Parathyroid adenoma (tissue), 2 donors: ENCODE data around the gene GIPR.

Experiments
- H2AFZ ChIP-seq: fragments of 300-600 bp; sonication (generic); one replicate; pipeline ENCODE4 v1.7.0; 2017; ENCODE audit warnings: antibody characterized with exemption, mild to moderate bottlenecking
- H3K27ac ChIP-seq: fragments of 300-600 bp; sonication (generic); one replicate; pipeline ENCODE4 v1.7.0; 2017
- H3K27me3 ChIP-seq: fragments of 300-600 bp; sonication (generic); one replicate; pipeline ENCODE4 v1.7.0; 2017; ENCODE audit warnings: low read length; ENCODE audit not compliant: control insufficient read depth, insufficient read depth
- H3K36me3 ChIP-seq: fragments of 300-600 bp; sonication (generic); one replicate; pipeline ENCODE4 v1.7.0; 2017; ENCODE audit warnings: low read length; ENCODE audit not compliant: control insufficient read depth, insufficient read depth
- H3K4me1 ChIP-seq: fragments of 300-600 bp; sonication (generic); one replicate; pipeline ENCODE4 v1.7.0; 2017; ENCODE audit warnings: control low read depth
- H3K4me2 ChIP-seq: fragments of 300-600 bp; sonication (generic); one replicate; pipeline ENCODE4 v1.7.0; 2017; ENCODE audit warnings: low read length
- H3K4me3 ChIP-seq: fragments of 300-600 bp; sonication (generic); one replicate; pipeline ENCODE4 v1.7.0; 2017; ENCODE audit warnings: low read depth, low read length
- H3K79me2 ChIP-seq: fragments of 300-600 bp; sonication (generic); one replicate; pipeline ENCODE4 v1.7.0; 2017; ENCODE audit warnings: control low read depth
- H3K9ac ChIP-seq: fragments of 300-600 bp; sonication (generic); one replicate; pipeline ENCODE4 v1.7.0; 2017; ENCODE audit warnings: mild to moderate bottlenecking
- H3K9me3 ChIP-seq: fragments of 300-600 bp; sonication (generic); one replicate; pipeline ENCODE4 v1.7.0; 2017; ENCODE audit warnings: low read length; ENCODE audit not compliant: control insufficient read depth
- CTCF ChIP-seq: fragments of 300-600 bp; sonication (generic); IDR thresholded peaks from one replicate; pipeline ENCODE4 v1.7.0; 2017; ENCODE audit warnings: antibody characterized with exemption, mild to moderate bottlenecking
- donor health status: primary hyperparathyroidism.

Gene GIPR

DNA sequence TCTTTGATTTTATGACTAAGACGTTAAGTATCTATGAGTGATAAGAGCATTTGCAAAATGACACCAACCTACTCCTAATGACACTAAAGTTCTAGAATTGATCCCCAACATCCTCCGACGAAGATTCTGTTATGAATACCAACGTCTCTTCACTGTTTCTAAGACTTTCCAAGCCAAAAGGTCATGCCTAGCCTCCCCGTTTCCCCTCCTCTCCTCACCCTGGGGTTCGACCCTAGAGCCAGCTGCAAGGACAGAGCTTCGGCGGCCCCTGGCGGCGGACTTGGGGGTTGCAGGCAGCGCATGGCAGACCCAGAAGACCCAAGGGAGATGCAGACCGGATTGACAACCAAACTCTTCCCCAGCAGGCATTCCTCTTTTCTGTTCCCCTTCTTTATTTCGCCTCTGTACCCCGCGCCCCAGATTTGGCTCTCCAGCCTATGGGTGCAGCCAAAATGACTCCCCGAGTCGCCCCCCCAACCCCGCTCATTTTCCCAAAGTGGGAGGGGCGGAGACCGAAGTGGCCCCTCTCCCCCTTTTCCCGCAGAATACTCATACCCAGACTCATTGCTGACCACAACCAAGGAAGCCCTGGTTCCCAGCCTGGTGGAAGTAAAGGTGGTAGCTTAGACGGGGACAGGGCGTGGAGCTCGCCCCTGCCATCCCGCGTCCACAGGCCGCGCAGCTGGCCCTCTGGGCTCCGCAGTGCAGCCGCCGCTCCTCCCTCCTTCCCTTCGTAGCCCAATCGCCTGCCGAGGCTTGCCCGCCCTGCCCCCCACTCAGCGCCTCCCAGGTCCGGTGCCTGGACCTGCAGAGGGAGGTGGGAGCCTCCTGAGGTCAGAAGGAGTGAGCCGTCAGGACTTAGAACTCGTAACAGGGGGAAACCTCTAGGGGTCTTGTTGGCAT, 24.7 kb upstream of the GIPR start:
- Histone ChIP-seq H2AFZ (peak overlapping the region; percentile 62), H3K79me2 (no peaks in the 10 kb centered on the region), H3K27ac (no peak overlapping the region), H3K4me1 (peaks cover 13% of the 10 kb centered on the region), H3K4me3 (no peak overlapping the region), H3K9ac (no peak overlapping the region), H3K9me3 (no peaks in the 10 kb centered on the region), H3K4me2 (peak overlapping the region; percentile 51), H3K27me3 (no peaks in the 10 kb centered on the region), H3K36me3 (no peaks in the 10 kb centered on the region)
- TF ChIP-seq CTCF: peak; percentile 100

GRCh38 chr19:45643927-45644771, 23.9 kb upstream of the GIPR start:
- Histone ChIP-seq H3K9ac (no peak overlapping the region), H3K36me3 (no peaks in the 10 kb centered on the region), H3K4me1 (peaks cover 6% of the 10 kb centered on the region), H3K9me3 (no peaks in the 10 kb centered on the region), H3K4me2 (no peak overlapping the region), H3K27me3 (no peaks in the 10 kb centered on the region), H3K79me2 (no peaks in the 10 kb centered on the region), H3K4me3 (no peak overlapping the region), H3K27ac (no peak overlapping the region), H2AFZ (no peak overlapping the region)
- TF ChIP-seq CTCF: no peak

DNA sequence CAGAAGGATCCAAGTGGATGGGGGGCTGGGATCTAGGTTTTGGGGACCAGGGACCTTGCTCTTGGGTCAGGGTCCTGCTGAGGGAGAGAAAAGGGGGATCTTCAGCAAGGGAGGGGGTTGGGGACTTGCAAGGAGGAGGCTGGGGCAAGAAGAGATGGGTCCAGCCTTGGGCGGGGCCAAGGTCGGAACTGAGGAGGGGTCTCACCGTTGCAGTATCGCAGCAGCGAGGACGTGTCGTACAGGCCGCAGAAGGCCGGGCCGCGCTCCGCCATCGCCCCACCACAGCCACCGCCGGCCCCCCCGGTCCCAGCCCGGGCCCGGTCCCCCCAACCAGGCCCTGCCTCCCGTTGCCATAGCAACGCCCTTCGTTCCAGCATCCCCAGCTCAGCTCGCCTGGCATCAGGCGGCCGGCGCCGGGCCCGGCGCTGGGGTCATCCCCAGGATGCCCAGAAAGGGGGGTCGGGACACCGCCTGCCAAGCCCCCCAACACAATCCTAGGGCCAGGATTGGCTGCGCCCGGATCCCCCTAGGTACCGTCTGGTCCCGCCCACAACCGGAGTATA, 22.9 kb upstream of the GIPR start:
- TF ChIP-seq CTCF: no peak
- peaks cover 6% of the 10 kb centered on the region for H3K4me1 ChIP-seq

DNA sequence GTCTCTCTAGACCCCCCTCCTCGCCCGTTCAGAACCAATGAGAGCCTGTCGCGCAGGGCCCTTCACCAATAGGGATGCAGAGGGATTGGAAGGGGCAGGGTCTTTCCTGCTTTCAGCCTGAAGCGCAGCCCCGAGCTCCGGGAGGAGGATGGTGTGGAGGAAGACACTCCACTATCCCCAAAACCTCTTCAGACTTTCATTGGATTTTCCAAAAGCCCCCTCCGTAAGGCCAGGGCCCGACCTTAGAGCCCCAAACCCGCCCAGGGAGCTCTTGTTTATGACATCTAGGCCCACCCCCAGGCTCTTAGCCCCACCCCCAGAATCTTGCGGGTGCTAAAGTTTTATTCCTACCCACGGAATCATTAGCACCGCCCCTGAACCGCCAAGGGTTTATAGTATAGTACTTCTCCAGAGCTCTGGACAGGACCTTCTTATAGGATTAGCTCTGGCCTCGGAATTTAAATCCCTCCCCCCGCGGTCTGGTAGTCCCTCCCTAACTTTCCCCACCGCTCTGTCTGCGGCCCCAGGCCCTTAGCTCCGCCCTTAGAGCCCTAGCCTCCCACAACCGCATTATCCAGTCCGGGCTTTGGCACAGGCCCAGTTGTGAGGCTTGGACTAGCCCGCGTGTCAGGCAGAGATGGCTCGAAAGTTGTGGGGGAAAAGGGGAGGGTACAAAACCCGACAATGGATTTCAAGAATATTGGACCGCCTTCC, 22.2 kb upstream of the GIPR start:
- Histone ChIP-seq H3K27ac (no peak overlapping the region), H3K4me3 (peak overlapping the region; percentile 43)

More for the DNA sequence above, 22.9 kb upstream of the GIPR start:
- Histone ChIP-seq H3K36me3 (no peaks in the 10 kb centered on the region), H3K27me3 (no peaks in the 10 kb centered on the region), H3K27ac (no peak overlapping the region), H3K79me2 (no peaks in the 10 kb centered on the region), H3K9me3 (no peaks in the 10 kb centered on the region), H3K4me2 (peak overlapping the region; percentile 63), H3K4me3 (peak overlapping the region; percentile 43), H3K9ac (no peak overlapping the region), H2AFZ (peak overlapping the region; percentile 70)

More for the DNA sequence above, 22.2 kb upstream of the GIPR start:
- Histone ChIP-seq H3K36me3 (no peaks in the 10 kb centered on the region), H2AFZ (peak overlapping the region; percentile 70), H3K9ac (no peak overlapping the region), H3K79me2 (no peaks in the 10 kb centered on the region), H3K9me3 (no peaks in the 10 kb centered on the region), H3K4me1 (peaks cover 6% of the 10 kb centered on the region), H3K4me2 (peak overlapping the region; percentile 63), H3K27me3 (no peaks in the 10 kb centered on the region)
- no peak for TF ChIP-seq CTCF
